ENCODE measurements around the gene KIF2A. TPM values are rescaled to one million over a fixed set of nuclear protein-coding genes. Genes with fewer than 3 reads are reported as not detected.

KIF2A gene
- total and polyA plus RNA-seq, 2 of the 8 experiments (the other 6 are each of a cell fraction or from before 2014, with no cell fraction given) = 18.4 to 97.1 TPM

DNA sequence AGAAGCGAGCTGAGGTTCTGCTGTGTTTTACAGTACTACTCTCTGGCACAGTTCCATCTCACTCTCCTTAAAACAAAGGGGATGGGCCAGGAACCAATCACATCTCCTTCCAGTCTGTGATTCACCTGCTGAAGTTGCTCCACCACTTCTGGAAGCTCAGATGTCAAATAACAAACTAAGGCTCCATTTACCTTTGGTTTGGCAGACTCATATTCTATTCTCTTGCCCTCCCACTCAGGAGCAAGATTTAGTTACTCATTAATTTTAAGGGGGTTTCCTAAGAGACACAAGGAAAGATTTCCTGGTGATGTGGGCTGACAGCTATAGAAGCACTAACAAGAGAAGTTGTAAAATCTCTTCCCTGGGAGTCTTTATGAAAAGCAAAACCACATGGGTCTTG lies 37.8 kb upstream of the KIF2A start (continued):
- TF ChIP-seq, protein P1, sequence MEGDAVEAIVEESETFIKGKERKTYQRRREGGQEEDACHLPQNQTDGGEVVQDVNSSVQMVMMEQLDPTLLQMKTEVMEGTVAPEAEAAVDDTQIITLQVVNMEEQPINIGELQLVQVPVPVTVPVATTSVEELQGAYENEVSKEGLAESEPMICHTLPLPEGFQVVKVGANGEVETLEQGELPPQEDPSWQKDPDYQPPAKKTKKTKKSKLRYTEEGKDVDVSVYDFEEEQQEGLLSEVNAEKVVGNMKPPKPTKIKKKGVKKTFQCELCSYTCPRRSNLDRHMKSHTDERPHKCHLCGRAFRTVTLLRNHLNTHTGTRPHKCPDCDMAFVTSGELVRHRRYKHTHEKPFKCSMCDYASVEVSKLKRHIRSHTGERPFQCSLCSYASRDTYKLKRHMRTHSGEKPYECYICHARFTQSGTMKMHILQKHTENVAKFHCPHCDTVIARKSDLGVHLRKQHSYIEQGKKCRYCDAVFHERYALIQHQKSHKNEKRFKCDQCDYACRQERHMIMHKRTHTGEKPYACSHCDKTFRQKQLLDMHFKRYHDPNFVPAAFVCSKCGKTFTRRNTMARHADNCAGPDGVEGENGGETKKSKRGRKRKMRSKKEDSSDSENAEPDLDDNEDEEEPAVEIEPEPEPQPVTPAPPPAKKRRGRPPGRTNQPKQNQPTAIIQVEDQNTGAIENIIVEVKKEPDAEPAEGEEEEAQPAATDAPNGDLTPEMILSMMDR (IDR thresholded peaks at IDR 0.05; ENCODE audit: control extremely low read depth in 1 of 3, insufficient read depth in 1 of 3, low read depth in 1 of 3, low read length in 3 of 3) = no peak
- TF ChIP-seq GTF2F1 (IDR thresholded peaks at IDR 0.05; ENCODE audit: borderline replicate concordance, low read depth, low read length) (no peak), SP1 (IDR thresholded peaks at IDR 0.05; ENCODE audit: low read depth, low read length) (no peak), KDM5A (IDR thresholded peaks at IDR 0.05; ENCODE audit: low read length) (no peak), CBX5 (IDR thresholded peaks at IDR 0.05; ENCODE audit: low read depth, low read length) (no peak), MAX (IDR thresholded peaks at IDR 0.05) (no peak), TAF7 (optimal IDR thresholded peaks at IDR 0.05; ENCODE audit: borderline replicate concordance, low read depth, low read length) (no peak)

Data from H1 (cell line).